GM23338 (cell line): ENCODE data around the gene TARS2. TPM values are rescaled to one million over a fixed set of nuclear protein-coding genes. Genes with fewer than 3 reads are reported as not detected.

Experiments used
- ATAC-seq: fragments of 200-7000 bp; cut with Tn5 transposase; 3 replicates; pipeline ENCODE4 v1.9.1; 2020
- DNase-seq: peaks from one replicate; pipeline ENCODE4 v3.0.0-alpha.2; 2015; ENCODE audit warnings: low spot score
- H2AFZ ChIP-seq: fragments of 200-600 bp; sonication (generic); 2 replicates; pipeline ENCODE4 v1.8.0; 2016; ENCODE audit warnings: antibody characterized with exemption, mild to moderate bottlenecking, moderate library complexity
- H3F3A ChIP-seq: fragments of 200-600 bp; sonication (generic); replicated peaks from 2 replicates; pipeline ENCODE4 v1.8.0; 2017; ENCODE audit warnings: antibody characterized with exemption, mixed run types, low read depth
- H3K27ac ChIP-seq: fragments of 200-600 bp; sonication (generic); 2 replicates; pipeline ENCODE4 v1.6.1; 2016; ENCODE audit warnings: low read depth
- H3K27me3 ChIP-seq: fragments of 200-600 bp; sonication (generic); 2 replicates; pipeline ENCODE4 v1.8.0; 2016; ENCODE audit warnings: mild to moderate bottlenecking, mixed run types, moderate library complexity; ENCODE audit not compliant: insufficient read depth
- H3K36me3 ChIP-seq: fragments of 200-600 bp; sonication (generic); 2 replicates; pipeline ENCODE4 v1.8.0; 2016; ENCODE audit warnings: mild to moderate bottlenecking; ENCODE audit not compliant: insufficient read depth
- H3K4me1 ChIP-seq: fragments of 200-600 bp; sonication (generic); 2 replicates; pipeline ENCODE4 v1.8.0; 2016; ENCODE audit warnings: mild to moderate bottlenecking, moderate library complexity; ENCODE audit not compliant: insufficient read depth
- H3K4me2 ChIP-seq: fragments of 200-600 bp; sonication (generic); 2 replicates; pipeline ENCODE4 v1.7.1; 2017; ENCODE audit warnings: mixed run types
- H3K4me3 ChIP-seq: fragments of 200-600 bp; sonication (generic); 2 replicates; pipeline ENCODE4 v1.6.1; 2016; ENCODE audit warnings: mixed run types
- H3K79me2 ChIP-seq: fragments of 200-600 bp; sonication (generic); replicated peaks from 2 replicates; pipeline ENCODE4 v1.8.0; 2017; ENCODE audit warnings: mild to moderate bottlenecking; ENCODE audit not compliant: insufficient read depth
- H3K9me2 ChIP-seq: fragments of 200-600 bp; sonication (generic); 2 replicates; pipeline ENCODE4 v1.8.0; 2017; ENCODE audit not compliant: insufficient read depth
- H4K20me1 ChIP-seq: fragments of 200-600 bp; sonication (generic); replicated peaks from 2 replicates; pipeline ENCODE4 v1.8.0; 2017; ENCODE audit warnings: mild to moderate bottlenecking; ENCODE audit not compliant: insufficient read depth
- H3K27ac Mint-ChIP-seq: 2 replicates; pipeline ENCODE4 v1.8.0; 2020; ENCODE audit warnings: inconsistent platforms, mild to moderate bottlenecking, moderate library complexity, mixed read lengths
- H3K27me3 Mint-ChIP-seq: 3 replicates; pipeline ENCODE4 v1.8.0; 2022; ENCODE audit warnings: low read depth, mild to moderate bottlenecking, moderate library complexity, mixed read lengths, inconsistent platforms; ENCODE audit not compliant: insufficient read depth, poor library complexity
- H3K36me3 Mint-ChIP-seq: 3 replicates; pipeline ENCODE4 v1.8.0; 2021; ENCODE audit warnings: low read depth, mild to moderate bottlenecking, inconsistent platforms, moderate library complexity, mixed read lengths
- H3K4me1 Mint-ChIP-seq: 3 replicates; pipeline ENCODE4 v1.8.0; 2020; ENCODE audit warnings: mild to moderate bottlenecking, inconsistent platforms, mixed read lengths
- H3K4me3 Mint-ChIP-seq: 3 replicates; pipeline ENCODE4 v1.8.0; 2021; ENCODE audit warnings: moderate library complexity, mild to moderate bottlenecking, inconsistent platforms, mixed read lengths
- H3K9me3 Mint-ChIP-seq: 3 replicates; pipeline ENCODE4 v1.8.0; 2020; ENCODE audit warnings: moderate library complexity, mild to moderate bottlenecking, inconsistent platforms, mixed read lengths
- CREB1 ChIP-seq: fragments of 250-450 bp; sonication (Bioruptor Pico); IDR thresholded peaks from 2 replicates; pipeline ENCODE4 v1.5.0; 2020; ENCODE audit warnings: low read depth, mild to moderate bottlenecking, moderate library complexity
- CTCF ChIP-seq, 2 experiments: fragments of 200-600 bp in 1 of 2; sonication (generic) in 1 of 2; conservative IDR thresholded peaks; 2 replicates each; pipeline versions ENCODE4 v1.5.1 to v1.6.1; 2016 to 2017; ENCODE audit warnings: antibody characterized with exemption in 2 of 2, low read depth in 2 of 2, mild to moderate bottlenecking in 2 of 2, moderate library complexity in 1 of 2
- ETS1 ChIP-seq: IDR thresholded peaks from 2 replicates; pipeline ENCODE4 v1.6.1; 2016; ENCODE audit warnings: antibody characterized with exemption
- EZH2 ChIP-seq: fragments of 200-600 bp; sonication (generic); IDR thresholded peaks from one replicate; pipeline ENCODE4 v1.8.0; 2017; ENCODE audit warnings: antibody characterized with exemption, mild to moderate bottlenecking, low read depth; ENCODE audit not compliant: unreplicated experiment
- EZH2phosphoT487 ChIP-seq: fragments of 200-600 bp; sonication (generic); IDR thresholded peaks from one replicate; pipeline ENCODE4 v1.8.1; 2018; ENCODE audit warnings: antibody characterized with exemption; ENCODE audit not compliant: unreplicated experiment
- JUNB ChIP-seq: IDR thresholded peaks from one replicate; pipeline ENCODE4 v1.6.1; 2016; ENCODE audit warnings: antibody characterized with exemption; ENCODE audit not compliant: unreplicated experiment
- NANOG ChIP-seq: IDR thresholded peaks from 2 replicates; pipeline ENCODE4 v1.6.1; 2016; ENCODE audit warnings: antibody characterized with exemption, borderline replicate concordance
- POLR2AphosphoS5 ChIP-seq: IDR thresholded peaks from 2 replicates; pipeline ENCODE4 v1.6.1; 2016; ENCODE audit warnings: antibody characterized with exemption, low read depth
- REST ChIP-seq: IDR thresholded peaks from one replicate; pipeline ENCODE4 v1.6.1; 2018; ENCODE audit warnings: antibody characterized with exemption; ENCODE audit not compliant: unreplicated experiment
- STAT1 ChIP-seq: IDR thresholded peaks from one replicate; pipeline ENCODE4 v1.6.1; 2016; ENCODE audit warnings: antibody characterized with exemption; ENCODE audit not compliant: unreplicated experiment
- ZNF114 ChIP-seq: fragments of 250-450 bp; sonication (Bioruptor Pico); IDR thresholded peaks from 2 replicates; pipeline ENCODE4 v1.5.0; 2020; ENCODE audit warnings: mild to moderate bottlenecking, moderate library complexity
- ZNF331 ChIP-seq: fragments of 250-450 bp; sonication (Bioruptor Pico); IDR thresholded peaks from 2 replicates; pipeline ENCODE4 v1.5.0; 2020; ENCODE audit warnings: low read depth, mild to moderate bottlenecking, moderate library complexity
- ZNF462 ChIP-seq: fragments of 250-450 bp; sonication (Bioruptor Pico); IDR thresholded peaks from 2 replicates; pipeline ENCODE4 v1.5.0; 2020; ENCODE audit warnings: mild to moderate bottlenecking, moderate library complexity
- polyA plus RNA-seq: library from polyadenylated mRNA; unstranded; fragments of >200 nt; fragmentation: Nextera tagmentation; extraction: Ambion mirVana; gene quantifications from 2 replicates; pipeline ENCODE4 v1.2.1, GENCODE V29; 2016
- total RNA-seq: library from RNA; depleted of rRNA; stranded (reverse); fragments of >200 nt; shearing (Covaris generic); gene quantifications from 2 replicates; pipeline ENCODE4 v1.2.3, GENCODE V29; 2014

Gene TARS2
- total and polyA plus RNA-seq, 2 experiments from 2014 or later, result 19.5 to 28.4 TPM

- no peaks in the 10 kb centered on the region for H3K9me3 Mint-ChIP-seq
- H2AFZ ChIP-seq, result no peak overlapping the region
- no peak overlapping the region for H3K4me3 Mint-ChIP-seq
- H3K79me2 ChIP-seq, result no peaks in the 10 kb centered on the region; the same call in 1 of the 2 replicates
- TF ChIP-seq EZH2 (no peak), NANOG (no peak), REST (no peak), JUNB (no peak), POLR2AphosphoS5 (no peak), CREB1 (CRISPR knock-in tag) (no peak), ZNF114 (no peak), ZNF331 (CRISPR knock-in tag) (no peak), ETS1 (no peak), EZH2phosphoT487 (no peak), CTCF (conservative IDR thresholded peaks at IDR 0.05; ENCODE audit: low read depth in 2 of 2) (no peak), STAT1 (no peak), ZNF462 (CRISPR knock-in tag) (no peak)
- no peaks in the 10 kb centered on the region for H3K27me3 Mint-ChIP-seq
- H3K4me2 ChIP-seq, result no peak overlapping the region
- no peaks in the 10 kb centered on the region for H3K4me1 ChIP-seq
- H3K4me1 Mint-ChIP-seq, result no peaks in the 10 kb centered on the region
- H3K36me3 Mint-ChIP-seq, result peaks cover 34% of the 10 kb centered on the region
- no peaks in the 10 kb centered on the region for H3K9me2 ChIP-seq
- no peak overlapping the region for H3K27ac ChIP-seq
- ATAC-seq, result no peak
- no peak overlapping the region for H3K27ac Mint-ChIP-seq
- H3K36me3 ChIP-seq, result peaks cover 18% of the 10 kb centered on the region; the same call in 1 of the 2 replicates
- H4K20me1 ChIP-seq, result no peaks in the 10 kb centered on the region
- no peak overlapping the region for H3K4me3 ChIP-seq
- no peaks in the 10 kb centered on the region for H3F3A ChIP-seq
- no peak for DNase-seq
- H3K27me3 ChIP-seq, result no peaks in the 10 kb centered on the region
Observed at GRCh38 chr1:150441121-150441520, 46.1 kb upstream of the TARS2 start.
